ENCODE measurements around the gene RBSN.

RBSN gene

DNA sequence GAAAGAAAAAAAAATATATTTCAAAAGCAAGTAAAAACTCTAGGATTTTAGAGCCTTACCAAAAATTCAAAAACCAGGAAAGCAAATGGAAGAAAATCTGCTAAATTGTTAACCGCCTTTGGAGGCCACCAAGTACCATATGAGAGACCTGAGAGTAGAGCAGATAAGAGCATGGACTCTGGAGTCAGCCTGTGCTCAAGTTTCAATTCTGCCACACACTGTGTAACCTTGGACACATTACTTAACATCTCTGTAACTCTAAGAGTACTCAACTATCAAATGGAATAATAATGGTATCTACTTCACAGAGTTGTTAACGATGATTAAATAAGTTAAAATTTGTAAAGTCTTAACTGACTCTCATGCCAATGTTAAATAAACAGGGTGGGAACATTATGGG lies 12.7 kb downstream of the RBSN start:
- Histone ChIP-seq H3K27me3 (ENCODE audit: insufficient read depth, poor library complexity, severe bottlenecking) (no peaks in the 10 kb centered on the region), H3K27ac (replicated peaks) (no peak overlapping the region), H3K4me3 (replicated peaks; ENCODE audit: insufficient read depth, low read length) (no peak overlapping the region)
- no peak for TF ChIP-seq GABPA (IDR thresholded peaks at IDR 0.05; ENCODE audit: low read depth)
- TF ChIP-seq, protein P1, sequence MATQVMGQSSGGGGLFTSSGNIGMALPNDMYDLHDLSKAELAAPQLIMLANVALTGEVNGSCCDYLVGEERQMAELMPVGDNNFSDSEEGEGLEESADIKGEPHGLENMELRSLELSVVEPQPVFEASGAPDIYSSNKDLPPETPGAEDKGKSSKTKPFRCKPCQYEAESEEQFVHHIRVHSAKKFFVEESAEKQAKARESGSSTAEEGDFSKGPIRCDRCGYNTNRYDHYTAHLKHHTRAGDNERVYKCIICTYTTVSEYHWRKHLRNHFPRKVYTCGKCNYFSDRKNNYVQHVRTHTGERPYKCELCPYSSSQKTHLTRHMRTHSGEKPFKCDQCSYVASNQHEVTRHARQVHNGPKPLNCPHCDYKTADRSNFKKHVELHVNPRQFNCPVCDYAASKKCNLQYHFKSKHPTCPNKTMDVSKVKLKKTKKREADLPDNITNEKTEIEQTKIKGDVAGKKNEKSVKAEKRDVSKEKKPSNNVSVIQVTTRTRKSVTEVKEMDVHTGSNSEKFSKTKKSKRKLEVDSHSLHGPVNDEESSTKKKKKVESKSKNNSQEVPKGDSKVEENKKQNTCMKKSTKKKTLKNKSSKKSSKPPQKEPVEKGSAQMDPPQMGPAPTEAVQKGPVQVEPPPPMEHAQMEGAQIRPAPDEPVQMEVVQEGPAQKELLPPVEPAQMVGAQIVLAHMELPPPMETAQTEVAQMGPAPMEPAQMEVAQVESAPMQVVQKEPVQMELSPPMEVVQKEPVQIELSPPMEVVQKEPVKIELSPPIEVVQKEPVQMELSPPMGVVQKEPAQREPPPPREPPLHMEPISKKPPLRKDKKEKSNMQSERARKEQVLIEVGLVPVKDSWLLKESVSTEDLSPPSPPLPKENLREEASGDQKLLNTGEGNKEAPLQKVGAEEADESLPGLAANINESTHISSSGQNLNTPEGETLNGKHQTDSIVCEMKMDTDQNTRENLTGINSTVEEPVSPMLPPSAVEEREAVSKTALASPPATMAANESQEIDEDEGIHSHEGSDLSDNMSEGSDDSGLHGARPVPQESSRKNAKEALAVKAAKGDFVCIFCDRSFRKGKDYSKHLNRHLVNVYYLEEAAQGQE (IDR thresholded peaks at IDR 0.05; ENCODE audit: insufficient replicate concordance, low read depth) = no peak
- TF ChIP-seq POLR2AphosphoS5 (IDR thresholded peaks at IDR 0.05; ENCODE audit: low read depth) = no peak
- TF ChIP-seq SPI1 (IDR thresholded peaks at IDR 0.05; ENCODE audit: borderline replicate concordance, low read depth) = no peak
- TF ChIP-seq CTCF (IDR thresholded peaks at IDR 0.05; ENCODE audit: insufficient read depth, low read length) = no peak
- no peak for DNase-seq (ENCODE audit: low read depth in 1 of 2, low spot score in 1 of 2)

DNA sequence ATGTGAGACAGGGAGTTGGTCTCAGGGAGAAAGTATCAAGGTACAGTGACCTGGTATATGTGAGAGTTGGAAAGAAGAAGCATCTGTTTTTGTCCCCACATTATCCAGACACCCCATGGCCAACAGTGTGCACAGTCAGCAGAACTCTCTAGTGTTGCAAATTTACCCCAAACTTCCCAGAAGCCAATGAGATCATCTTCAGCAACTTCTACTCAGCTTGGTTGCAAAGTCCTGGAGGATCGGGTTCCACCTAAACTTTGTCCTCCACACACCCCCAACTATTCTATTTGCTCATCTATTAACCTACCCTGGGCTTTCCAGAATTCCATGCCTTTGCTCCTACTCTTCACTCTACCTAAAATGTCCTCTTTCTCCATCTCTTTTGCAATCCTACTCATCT lies 15.7 kb downstream of the RBSN start:
- no peaks in the 10 kb centered on the region for H3K27me3 ChIP-seq (ENCODE audit: insufficient read depth, poor library complexity, severe bottlenecking)
- H3K27ac ChIP-seq (replicated peaks) = no peak overlapping the region
- no peak for DNase-seq (ENCODE audit: low read depth in 1 of 2, low spot score in 1 of 2)
- TF ChIP-seq, protein P1 (IDR thresholded peaks at IDR 0.05; ENCODE audit: insufficient replicate concordance, low read depth) = no peak
- no peak for TF ChIP-seq GABPA (IDR thresholded peaks at IDR 0.05; ENCODE audit: low read depth)
- no peak overlapping the region for H3K4me3 ChIP-seq (replicated peaks; ENCODE audit: insufficient read depth, low read length)

GRCh38 chr3:15081960-15082664 lies 16.8 kb downstream of the RBSN start:
- H3K27ac ChIP-seq (replicated peaks) = 0 out of 2 replicates have a peak overlapping the region, but pooled peaks have one; percentile 14
- no peaks in the 10 kb centered on the region for H3K27me3 ChIP-seq (ENCODE audit: insufficient read depth, poor library complexity, severe bottlenecking)
- H3K4me3 ChIP-seq (replicated peaks; ENCODE audit: insufficient read depth, low read length) = no peak overlapping the region
- TF ChIP-seq CTCF (IDR thresholded peaks at IDR 0.05; ENCODE audit: insufficient read depth, low read length) (no peak), GABPA (IDR thresholded peaks at IDR 0.05; ENCODE audit: low read depth) (no peak), SPI1 (IDR thresholded peaks at IDR 0.05; ENCODE audit: borderline replicate concordance, low read depth) (no peak), POLR2AphosphoS5 (IDR thresholded peaks at IDR 0.05; ENCODE audit: low read depth) (no peak)
- TF ChIP-seq, protein P1 (IDR thresholded peaks at IDR 0.05; ENCODE audit: insufficient replicate concordance, low read depth) = no peak
- peak; percentile 61 to 62 for DNase-seq (ENCODE audit: low read depth in 1 of 2, low spot score in 1 of 2)
